ENCODE measurements around the gene SH3PXD2B.
"Not testable (repeated sequence)": the region's sequence is repeated elsewhere in the genome, so short reads cannot be mapped to it uniquely, and the experiment has no call there.

SH3PXD2B gene

GRCh38 chr5:172294831-172295230 lies 159.5 kb downstream of the SH3PXD2B start:
- Histone ChIP-seq H3K23ac (ENCODE audit: low read length) (no peak overlapping the region), H2BK120ac (ENCODE audit: insufficient read depth, low read length, poor library complexity) (no peak overlapping the region), H3K9me3 (ENCODE audit: insufficient read depth, low read depth, low read length) (no peaks in the 10 kb centered on the region), H3K36me3 (ENCODE audit: control insufficient read depth in 1 of 2, insufficient read depth in 2 of 2, low read length in 2 of 2) (no peaks in the 10 kb centered on the region), H3K27ac (ENCODE audit: low read depth, low read length) (no peak overlapping the region), H3K4ac (ENCODE audit: low read depth, low read length) (no peak overlapping the region), H3K4me3 (ENCODE audit: low read depth, low read length) (no peak overlapping the region), H4K12ac (ENCODE audit: low read depth, low read length) (no peak overlapping the region), H2AK5ac (ENCODE audit: low read length) (no peak overlapping the region), H3K9ac (ENCODE audit: low read length) (no peak overlapping the region), H3K14ac (ENCODE audit: low read length) (no peak overlapping the region), H4K91ac (ENCODE audit: low read depth, low read length) (no peak overlapping the region), H3K18ac (ENCODE audit: low read length) (no peak overlapping the region), H3K4me2 (ENCODE audit: low read length) (no peak overlapping the region), H4K8ac (ENCODE audit: low read depth, low read length) (no peak overlapping the region), H2BK12ac (ENCODE audit: low read length) (no peak overlapping the region), H3K79me1 (ENCODE audit: low read length) (peaks cover 5% of the 10 kb centered on the region), H2BK5ac (ENCODE audit: low read depth, low read length, poor library complexity) (no peak overlapping the region), H3K27me3 (ENCODE audit: insufficient read depth, low read length) (no peaks in the 10 kb centered on the region), H3K4me1 (ENCODE audit: control insufficient read depth in 1 of 2, insufficient read depth in 2 of 2, low read length in 2 of 2) (peaks cover 4 to 5% of the 10 kb centered on the region in 2 experiments), H2AFZ (ENCODE audit: insufficient read depth, low read length, poor library complexity) (no peak overlapping the region), H3K79me2 (ENCODE audit: control insufficient read depth, insufficient read depth, low read length, poor library complexity) (no peaks in the 10 kb centered on the region)
- no peak for DNase-seq

DNA sequence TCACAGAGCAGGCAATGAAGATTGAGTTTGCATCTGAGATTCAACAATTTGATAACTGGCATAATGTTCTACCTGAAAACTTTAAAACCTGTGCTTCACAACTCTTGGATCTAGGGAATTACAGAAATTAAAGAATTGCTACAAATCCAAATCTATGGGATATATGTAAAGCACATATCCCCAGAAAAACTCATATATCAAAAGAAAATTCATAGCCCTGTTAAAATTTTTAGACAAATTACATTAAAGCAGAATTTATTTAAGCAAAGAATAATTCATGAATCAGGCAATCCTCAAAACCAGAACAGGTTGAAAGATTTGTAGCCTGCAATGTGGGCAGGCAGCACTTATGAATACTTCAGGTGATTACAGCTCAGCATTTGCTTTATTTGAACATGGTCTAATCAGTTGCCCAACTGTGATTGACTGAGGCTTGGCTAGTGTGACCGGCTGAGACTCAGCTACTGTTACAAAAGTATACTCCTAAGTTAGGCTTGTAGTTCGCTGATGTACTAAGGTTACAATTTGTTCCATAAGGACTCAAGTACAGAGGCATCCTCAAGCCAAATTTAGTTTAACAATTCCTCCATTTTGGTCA lies 160.5 kb downstream of the SH3PXD2B start:
- Histone ChIP-seq H3K4me2 (ENCODE audit: low read length) (no peak overlapping the region), H3K18ac (ENCODE audit: low read length) (no peak overlapping the region), H2BK120ac (ENCODE audit: insufficient read depth, low read length, poor library complexity) (no peak overlapping the region), H2AK5ac (ENCODE audit: low read length) (no peak overlapping the region), H3K4me3 (ENCODE audit: low read depth, low read length) (no peak overlapping the region), H3K79me2 (ENCODE audit: control insufficient read depth, insufficient read depth, low read length, poor library complexity) (no peaks in the 10 kb centered on the region), H3K79me1 (ENCODE audit: low read length) (peaks cover 5% of the 10 kb centered on the region), H3K9me3 (ENCODE audit: insufficient read depth, low read depth, low read length) (no peaks in the 10 kb centered on the region), H2BK12ac (ENCODE audit: low read length) (peak overlapping the region; percentile 73), H4K91ac (ENCODE audit: low read depth, low read length) (peak overlapping the region; percentile 55), H4K12ac (ENCODE audit: low read depth, low read length) (no peak overlapping the region), H3K27ac (ENCODE audit: low read depth, low read length) (no peak overlapping the region), H3K4me1 (ENCODE audit: control insufficient read depth in 1 of 2, insufficient read depth in 2 of 2, low read length in 2 of 2) (peaks cover 4 to 5% of the 10 kb centered on the region in 2 experiments), H2BK5ac (ENCODE audit: low read depth, low read length, poor library complexity) (no peak overlapping the region), H3K27me3 (ENCODE audit: insufficient read depth, low read length) (no peaks in the 10 kb centered on the region), H4K8ac (ENCODE audit: low read depth, low read length) (no peak overlapping the region), H3K14ac (ENCODE audit: low read length) (no peak overlapping the region), H2AFZ (ENCODE audit: insufficient read depth, low read length, poor library complexity) (no peak overlapping the region), H3K4ac (ENCODE audit: low read depth, low read length) (no peak overlapping the region), H3K36me3 (ENCODE audit: control insufficient read depth in 1 of 2, insufficient read depth in 2 of 2, low read length in 2 of 2) (no peaks in the 10 kb centered on the region), H3K23ac (ENCODE audit: low read length) (no peak overlapping the region), H3K9ac (ENCODE audit: low read length) (no peak overlapping the region)
- WGBS (ENCODE audit: extremely low coverage, insufficient coverage, insufficient read length), result no CpG with 5 or more reads among the region's 2 CpGs
- no peak for DNase-seq

- Histone ChIP-seq H3K9ac (ENCODE audit: low read length) (no peak overlapping the region), H3K79me1 (ENCODE audit: low read length) (peaks cover 5% of the 10 kb centered on the region), H2BK5ac (ENCODE audit: low read depth, low read length, poor library complexity) (no peak overlapping the region), H2BK12ac (ENCODE audit: low read length) (peak overlapping the region; percentile 44), H4K91ac (ENCODE audit: low read depth, low read length) (no peak overlapping the region), H3K23ac (ENCODE audit: low read length) (no peak overlapping the region), H4K8ac (ENCODE audit: low read depth, low read length) (peak overlapping the region; percentile 44), H3K14ac (ENCODE audit: low read length) (peak overlapping the region; percentile 15), H3K4me1 (ENCODE audit: control insufficient read depth in 1 of 2, insufficient read depth in 2 of 2, low read length in 2 of 2) (peaks cover 4 to 5% of the 10 kb centered on the region in 2 experiments), H3K27me3 (ENCODE audit: insufficient read depth, low read length) (no peaks in the 10 kb centered on the region), H4K12ac (ENCODE audit: low read depth, low read length) (peak overlapping the region; percentile 60), H3K79me2 (ENCODE audit: control insufficient read depth, insufficient read depth, low read length, poor library complexity) (no peaks in the 10 kb centered on the region), H3K4me3 (ENCODE audit: low read depth, low read length) (no peak overlapping the region), H3K9me3 (ENCODE audit: insufficient read depth, low read depth, low read length) (no peaks in the 10 kb centered on the region), H3K36me3 (ENCODE audit: control insufficient read depth in 1 of 2, insufficient read depth in 2 of 2, low read length in 2 of 2) (no peaks in the 10 kb centered on the region), H3K27ac (ENCODE audit: low read depth, low read length) (no peak overlapping the region), H3K4me2 (ENCODE audit: low read length) (no peak overlapping the region), H2AK5ac (ENCODE audit: low read length) (no peak overlapping the region), H3K4ac (ENCODE audit: low read depth, low read length) (no peak overlapping the region), H2AFZ (ENCODE audit: insufficient read depth, low read length, poor library complexity) (no peak overlapping the region), H3K18ac (ENCODE audit: low read length) (no peak overlapping the region), H2BK120ac (ENCODE audit: insufficient read depth, low read length, poor library complexity) (no peak overlapping the region)
- WGBS (ENCODE audit: extremely low coverage, insufficient coverage, insufficient read length), result no CpG with 5 or more reads among the region's 5 CpGs
- peak; percentile 57 to 82 for DNase-seq
Observed at GRCh38 chr5:172293054-172293744, 161.1 kb downstream of the SH3PXD2B start.

DNA sequence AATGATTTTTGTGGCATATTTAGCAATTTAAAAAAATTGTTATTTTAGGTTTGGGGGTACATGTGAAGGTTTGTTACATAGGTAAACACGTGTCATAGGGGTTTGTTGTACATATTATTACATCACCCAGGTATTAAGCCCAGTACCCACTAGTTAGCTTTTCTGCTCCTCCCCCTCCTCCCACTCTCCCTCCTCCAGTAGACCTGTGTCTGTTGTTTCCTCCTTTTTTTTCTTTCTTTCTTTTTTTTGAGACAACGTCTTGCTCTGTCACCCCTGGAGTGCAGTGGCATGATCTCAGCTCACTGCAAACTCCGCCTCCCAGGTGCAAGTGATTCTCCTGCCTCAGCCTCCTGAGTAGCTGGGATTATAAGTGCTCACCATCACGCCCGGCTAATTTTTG lies 162.5 kb downstream of the SH3PXD2B start:
- not testable (repeated sequence) for H2AFZ ChIP-seq (ENCODE audit: insufficient read depth, low read length, poor library complexity); H3K79me2 ChIP-seq (ENCODE audit: control insufficient read depth, insufficient read depth, low read length, poor library complexity); H3K79me1 ChIP-seq (ENCODE audit: low read length); H3K14ac ChIP-seq (ENCODE audit: low read length); H4K91ac ChIP-seq (ENCODE audit: low read depth, low read length); DNase-seq; H3K4ac ChIP-seq (ENCODE audit: low read depth, low read length); H3K27me3 ChIP-seq (ENCODE audit: insufficient read depth, low read length); H4K8ac ChIP-seq (ENCODE audit: low read depth, low read length); H3K9ac ChIP-seq (ENCODE audit: low read length); H2BK120ac ChIP-seq (ENCODE audit: insufficient read depth, low read length, poor library complexity); H3K27ac ChIP-seq (ENCODE audit: low read depth, low read length); H2BK12ac ChIP-seq (ENCODE audit: low read length); H3K23ac ChIP-seq (ENCODE audit: low read length); H3K4me3 ChIP-seq (ENCODE audit: low read depth, low read length); H3K9me3 ChIP-seq (ENCODE audit: insufficient read depth, low read depth, low read length); H4K12ac ChIP-seq (ENCODE audit: low read depth, low read length); H3K36me3 ChIP-seq (ENCODE audit: control insufficient read depth in 1 of 2, insufficient read depth in 2 of 2, low read length in 2 of 2); H3K18ac ChIP-seq (ENCODE audit: low read length); H2BK5ac ChIP-seq (ENCODE audit: low read depth, low read length, poor library complexity); H3K4me1 ChIP-seq (ENCODE audit: control insufficient read depth in 1 of 2, insufficient read depth in 2 of 2, low read length in 2 of 2); H3K4me2 ChIP-seq (ENCODE audit: low read length); H2AK5ac ChIP-seq (ENCODE audit: low read length)
- no CpG with 5 or more reads among the region's 5 CpGs for WGBS (ENCODE audit: extremely low coverage, insufficient coverage, insufficient read length)
